Heart left ventricle (tissue), 13 donors: ENCODE results near the gene CLCN4.

Experiments
- POLR2A ChIP-seq, 2 donors: fragments of 450-650 bp; IDR thresholded peaks; one replicate each; pipeline ENCODE4 v1.6.1; 2017; ENCODE audit warnings: antibody characterized with exemption in 2 of 2, mild to moderate bottlenecking in 2 of 2, moderate library complexity in 2 of 2
- TF ChIP-seq, protein P1 (sequence below), 12 donors: fragments of 200-600 bp; sonication (generic) in 4 of 12; IDR thresholded peaks; one replicate each; pipeline versions ENCODE4 v1.5.0 to v1.8.0; 2018 to 2022; ENCODE audit warnings: antibody characterized with exemption in 12 of 12, mild to moderate bottlenecking in 5 of 12
- donor health status: ischemic (EF 13 %, LVEDD 7.1; RV severe dilation, severe dysfunction).
- donor health status: DM: no; HTN: yes; CAD: no.
- donor health status: DM: no; HTN: no; CAD: no.
- donor health status: ischemic (EF 25% LVEDD 6.9; RV normal size, moderate dysfunction).
- donor health status: ischemic (EF 25% LVEDD 5.7; RV mildly dilated, moderate dysfunction).
- donor health status: ischemic (EF 35%, LVEDD 5.7; RV mildly dilated, moderate dysfunction).
- donor health status: nonischemic (EF 11% LVEDD 7.7; RV severe dilation, severe dysfunction).
- donor health status: DM: yes; HTN: yes; CAD: no.
- donor health status: PGD.
- donor health status: ischemic (EF 29% LVEDD 5.4; RV normal size, mild dysfunction).
- donor health status: nonischemic (EF 23%, LVEDD 6.1; RV moderate dilation, normal function).

DNA sequence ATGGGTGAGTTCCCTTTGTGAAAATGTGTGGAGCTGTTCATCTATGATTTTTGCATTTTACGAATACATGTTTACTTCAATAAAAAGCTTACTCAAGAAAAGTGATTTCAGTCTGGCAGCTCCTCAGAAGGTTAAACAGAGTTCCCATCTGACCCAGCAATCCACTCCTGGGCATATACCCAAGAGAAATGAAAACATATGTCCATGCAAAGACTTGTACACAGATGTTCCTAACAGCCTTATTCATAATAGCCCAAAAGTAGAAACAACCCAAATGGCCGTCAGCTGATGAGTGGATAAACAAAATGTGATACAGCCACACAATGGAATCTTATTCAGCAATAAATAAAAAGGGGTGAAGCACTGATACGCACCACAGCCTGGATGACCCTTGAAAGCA, 20.8 kb downstream of the CLCN4 start:
- TF ChIP-seq, protein P1, sequence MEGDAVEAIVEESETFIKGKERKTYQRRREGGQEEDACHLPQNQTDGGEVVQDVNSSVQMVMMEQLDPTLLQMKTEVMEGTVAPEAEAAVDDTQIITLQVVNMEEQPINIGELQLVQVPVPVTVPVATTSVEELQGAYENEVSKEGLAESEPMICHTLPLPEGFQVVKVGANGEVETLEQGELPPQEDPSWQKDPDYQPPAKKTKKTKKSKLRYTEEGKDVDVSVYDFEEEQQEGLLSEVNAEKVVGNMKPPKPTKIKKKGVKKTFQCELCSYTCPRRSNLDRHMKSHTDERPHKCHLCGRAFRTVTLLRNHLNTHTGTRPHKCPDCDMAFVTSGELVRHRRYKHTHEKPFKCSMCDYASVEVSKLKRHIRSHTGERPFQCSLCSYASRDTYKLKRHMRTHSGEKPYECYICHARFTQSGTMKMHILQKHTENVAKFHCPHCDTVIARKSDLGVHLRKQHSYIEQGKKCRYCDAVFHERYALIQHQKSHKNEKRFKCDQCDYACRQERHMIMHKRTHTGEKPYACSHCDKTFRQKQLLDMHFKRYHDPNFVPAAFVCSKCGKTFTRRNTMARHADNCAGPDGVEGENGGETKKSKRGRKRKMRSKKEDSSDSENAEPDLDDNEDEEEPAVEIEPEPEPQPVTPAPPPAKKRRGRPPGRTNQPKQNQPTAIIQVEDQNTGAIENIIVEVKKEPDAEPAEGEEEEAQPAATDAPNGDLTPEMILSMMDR (IDR thresholded peaks at IDR 0.05) = no peak
- TF ChIP-seq POLR2A (IDR thresholded peaks at IDR 0.05) = no peak
